IPS DF 6.9 (cell line): ENCODE data around the gene NAPG.

Experiments
- DNase-seq: peaks from one replicate; pipeline ENCODE4 v3.0.0-alpha.2; 2013; ENCODE audit warnings: low read depth, low spot score
- H3K27ac ChIP-seq: one replicate; pipeline ENCODE4 v1.5.1; 2013; ENCODE audit warnings: low read length, control low read depth
- H3K27me3 ChIP-seq: 2 replicates; pipeline ENCODE4 v1.6.1; 2013; ENCODE audit warnings: mild to moderate bottlenecking, low read length; ENCODE audit not compliant: control insufficient read depth, insufficient read depth
- H3K36me3 ChIP-seq: 2 replicates; pipeline ENCODE4 v1.6.1; 2013; ENCODE audit warnings: low read length; ENCODE audit not compliant: control insufficient read depth, insufficient read depth
- H3K4me1 ChIP-seq: 2 replicates; pipeline ENCODE4 v1.6.1; 2013; ENCODE audit warnings: low read length; ENCODE audit not compliant: control insufficient read depth, insufficient read depth
- H3K4me3 ChIP-seq: 2 replicates; pipeline ENCODE4 v1.5.1; 2013; ENCODE audit warnings: mild to moderate bottlenecking, low read length
- H3K9me3 ChIP-seq: 2 replicates; pipeline ENCODE4 v1.6.1; 2013; ENCODE audit warnings: low read length, inconsistent platforms; ENCODE audit not compliant: control insufficient read depth, insufficient read depth
- WGBS: extraction: QIAGEN DNeasy Blood & Tissue Kit; methylation state at CpG from one replicate; pipeline ENCODE4 v1.1.7; 2013; ENCODE audit warnings: mixed read lengths, missing lambda C conversion rate; ENCODE audit not compliant: insufficient read length, insufficient coverage; 5-methylcytosine and 5-hydroxymethylcytosine counted together

The NAPG gene

GRCh38 chr18:10525697-10526560 lies at the start of gene NAPG:
Gene NAPG (plus strand): TSS chr18:10526027. CDS start chr18:10526103, 76 bp downstream.
- Histone ChIP-seq H3K27ac (no peak within 1 kb of the TSS), H3K9me3 (no peaks in the 10 kb centered on the region), H3K4me3 (peak within 1 kb of the TSS; percentile 98), H3K4me1 (no peaks in the 10 kb centered on the region), H3K36me3 (no peaks in the 10 kb centered on the region), H3K27me3 (no peaks in the 10 kb centered on the region)
- whole genome bisulfite sequencing: no CpG with 5 or more reads among the region's 68 CpGs
- DNase-seq: peak; percentile 73

DNA sequence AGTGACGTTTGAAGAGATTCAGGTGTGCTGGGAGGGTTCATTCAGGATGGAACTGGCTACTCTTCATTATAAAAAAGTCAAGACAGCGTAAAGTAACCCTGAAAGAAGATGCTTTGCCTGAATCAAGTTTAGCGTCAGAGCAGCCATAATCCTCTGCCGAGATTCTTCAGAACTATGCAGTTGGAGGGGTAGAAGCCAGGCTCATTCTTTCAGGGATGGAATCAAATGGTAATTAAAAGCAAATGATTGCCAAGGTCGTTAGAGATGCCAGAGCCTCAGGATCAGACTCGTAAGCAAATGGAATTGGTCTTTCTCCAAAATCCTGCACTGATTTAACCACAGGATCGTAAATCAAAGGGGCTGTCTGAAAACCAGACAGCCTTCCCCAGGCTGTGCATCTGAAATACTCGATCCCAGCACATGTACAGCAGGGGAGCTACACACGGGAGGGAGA lies 49.5 kb upstream of the NAPG start:
- no peak for DNase-seq
- Histone ChIP-seq H3K9me3 (no peaks in the 10 kb centered on the region), H3K4me3 (no peak overlapping the region), H3K4me1 (peaks cover 7% of the 10 kb centered on the region), H3K27me3 (peaks cover 32% of the 10 kb centered on the region), H3K36me3 (no peaks in the 10 kb centered on the region; the same call in 1 of the 2 replicates), H3K27ac (no peak overlapping the region)
- WGBS: no CpG with 5 or more reads among the region's 9 CpGs

DNA sequence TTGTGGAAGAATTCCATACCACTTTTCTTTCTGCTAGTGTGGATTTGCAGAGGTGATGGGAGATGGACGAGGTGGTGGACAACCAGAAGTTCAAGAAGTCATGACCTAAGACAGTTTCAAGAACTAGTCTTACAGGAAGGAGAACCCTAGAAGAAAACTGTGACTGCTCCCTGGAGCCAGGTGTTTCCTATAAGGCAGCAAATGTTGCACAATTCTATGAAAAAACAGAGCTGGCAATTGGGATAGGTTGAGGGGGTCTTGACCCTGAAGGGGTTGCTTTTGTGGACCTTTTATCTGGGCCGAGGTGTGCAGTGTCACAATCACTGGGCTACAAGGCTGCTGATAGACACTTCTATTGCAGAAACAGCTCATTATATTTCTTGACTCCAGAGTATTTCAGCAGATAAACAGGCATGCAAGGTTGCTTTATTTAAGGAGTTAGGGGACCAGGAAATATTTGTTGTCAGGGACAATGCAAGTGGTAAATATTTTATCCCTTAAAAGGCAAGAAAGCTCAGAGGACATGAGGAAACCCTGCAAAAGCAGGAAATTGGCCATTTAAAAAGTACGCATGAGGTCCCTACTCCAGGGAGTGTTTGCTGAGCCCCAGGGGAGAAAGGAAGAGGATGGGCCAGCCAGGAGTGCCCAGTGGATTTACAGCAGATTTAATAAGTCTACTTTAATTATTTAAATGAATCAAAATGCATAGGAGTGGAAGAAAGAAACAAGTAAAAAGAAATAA lies 48.5 kb upstream of the NAPG start:
- H3K36me3 ChIP-seq: no peaks in the 10 kb centered on the region
- no CpG with 5 or more reads among the region's 3 CpGs for WGBS
- DNase-seq: no peak
- peaks cover 32% of the 10 kb centered on the region for H3K27me3 ChIP-seq
- no peak overlapping the region for H3K4me3 ChIP-seq
- no peaks in the 10 kb centered on the region for H3K9me3 ChIP-seq
- no peak overlapping the region for H3K27ac ChIP-seq
- H3K4me1 ChIP-seq: peaks cover 8% of the 10 kb centered on the region

DNA sequence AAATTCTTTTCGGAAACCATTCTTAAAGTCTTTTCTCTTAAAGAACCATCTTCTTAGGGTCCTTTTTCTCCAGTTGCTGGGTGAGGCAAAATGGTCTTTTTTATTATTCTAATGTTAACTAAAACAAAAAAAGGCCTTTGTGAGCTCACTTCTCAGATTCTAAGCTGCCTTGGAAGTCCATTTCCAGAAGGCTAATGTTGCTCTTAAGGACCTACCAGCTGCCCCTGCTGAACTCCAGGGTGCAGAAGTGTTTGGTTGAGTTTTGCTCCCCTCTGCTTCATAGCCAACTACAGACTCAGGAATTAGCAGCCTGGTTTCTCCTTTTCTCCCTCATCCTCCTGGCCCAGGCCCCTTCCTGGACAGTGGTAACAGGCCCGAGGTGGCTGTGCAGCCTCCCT lies 48.0 kb upstream of the NAPG start:
- Histone ChIP-seq H3K27me3 (peaks cover 32% of the 10 kb centered on the region), H3K36me3 (no peaks in the 10 kb centered on the region), H3K27ac (no peak overlapping the region), H3K4me1 (peaks cover 8% of the 10 kb centered on the region), H3K9me3 (no peaks in the 10 kb centered on the region), H3K4me3 (no peak overlapping the region)
- WGBS: no CpG with 5 or more reads among the region's 2 CpGs
- DNase-seq: no peak

DNA sequence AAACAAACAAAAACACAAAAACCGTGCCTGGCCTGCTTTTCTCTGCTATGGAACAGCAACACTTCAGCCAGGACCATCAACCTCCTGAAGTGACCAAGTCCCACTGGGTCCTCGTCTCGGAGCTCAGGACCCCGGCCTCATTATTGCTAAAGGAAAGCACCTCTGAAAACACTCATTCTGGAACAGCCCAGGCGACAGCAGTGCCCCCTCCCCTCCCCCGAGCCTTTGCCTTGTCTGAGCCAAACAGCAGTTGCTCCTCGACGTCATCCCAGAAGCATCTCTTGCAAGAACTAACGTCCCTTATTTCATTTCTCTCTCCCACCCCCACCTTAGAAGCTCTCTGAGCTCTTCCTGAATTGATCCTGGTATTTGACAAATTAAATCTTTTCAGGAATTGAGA lies 44.0 kb upstream of the NAPG start:
- Histone ChIP-seq H3K27ac (no peak overlapping the region), H3K27me3 (peaks cover 20% of the 10 kb centered on the region), H3K4me1 (peaks cover 7% of the 10 kb centered on the region), H3K9me3 (no peaks in the 10 kb centered on the region), H3K4me3 (no peak overlapping the region), H3K36me3 (no peaks in the 10 kb centered on the region)
- no CpG with 5 or more reads among the region's 9 CpGs for WGBS
- no peak for DNase-seq

DNA sequence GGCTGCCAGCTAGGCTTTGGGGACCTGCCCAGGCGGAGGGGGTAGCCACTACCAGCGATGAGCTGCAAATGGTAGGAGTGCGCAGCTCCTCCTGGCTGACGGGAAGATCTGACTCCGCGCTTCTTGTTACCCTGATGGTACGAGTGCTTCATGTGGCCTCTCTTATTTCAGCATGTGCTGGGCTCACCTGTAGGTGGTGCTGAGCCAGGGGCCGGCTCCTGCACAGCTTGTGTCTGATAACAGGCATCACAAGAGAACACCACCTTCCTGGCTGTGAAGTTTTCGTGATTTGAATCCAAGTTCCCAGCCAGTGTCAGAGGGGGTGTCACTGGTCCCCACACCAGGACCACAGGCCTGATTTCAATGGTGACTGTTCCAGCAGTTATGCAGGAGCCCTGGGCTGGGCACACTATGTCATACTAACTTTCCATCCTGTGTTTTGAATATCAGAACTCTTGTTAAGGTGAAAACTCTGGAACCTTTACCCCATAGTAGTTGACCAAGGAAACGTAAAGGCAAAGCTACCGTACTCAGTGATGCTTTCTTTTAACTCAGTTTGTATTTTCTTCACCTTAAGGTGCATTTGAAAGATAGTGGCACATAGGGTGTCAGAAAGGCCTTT lies 43.4 kb upstream of the NAPG start:
- Histone ChIP-seq H3K4me3 (no peak overlapping the region), H3K9me3 (no peaks in the 10 kb centered on the region), H3K27me3 (peaks cover 16% of the 10 kb centered on the region), H3K36me3 (no peaks in the 10 kb centered on the region), H3K27ac (no peak overlapping the region), H3K4me1 (peaks cover 6% of the 10 kb centered on the region)
- no peak for DNase-seq
- no CpG with 5 or more reads among the region's 11 CpGs for WGBS

- H3K4me3 ChIP-seq: no peak overlapping the region
- no CpG with 5 or more reads among the region's 20 CpGs for WGBS
- H3K27ac ChIP-seq: no peak overlapping the region
- H3K4me1 ChIP-seq: peaks cover 2% of the 10 kb centered on the region; the same call in 1 of the 2 replicates
- DNase-seq: no peak
- H3K27me3 ChIP-seq: peaks cover 16% of the 10 kb centered on the region
- no peaks in the 10 kb centered on the region for H3K9me3 ChIP-seq
- no peaks in the 10 kb centered on the region for H3K36me3 ChIP-seq
Observed at GRCh38 chr18:10482985-10483949, 42.6 kb upstream of the NAPG start.

DNA sequence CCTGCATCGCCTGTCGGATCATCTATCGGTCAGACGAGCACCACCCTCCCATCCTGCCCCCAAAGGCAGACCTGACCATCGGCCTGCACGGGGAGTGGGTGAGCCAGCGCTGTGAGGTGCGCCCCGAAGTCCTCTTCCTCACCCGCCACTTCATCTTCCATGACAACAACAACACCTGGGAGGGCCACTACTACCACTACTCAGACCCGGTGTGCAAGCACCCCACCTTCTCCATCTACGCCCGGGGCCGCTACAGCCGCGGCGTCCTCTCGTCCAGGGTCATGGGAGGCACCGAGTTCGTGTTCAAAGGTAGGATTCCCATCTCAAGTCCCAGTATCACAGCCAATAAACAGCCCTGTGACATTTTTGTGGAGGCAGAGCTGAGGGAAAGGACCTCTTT lies 40.4 kb upstream of the NAPG start:
- WGBS: no CpG with 5 or more reads among the region's 20 CpGs
- H3K9me3 ChIP-seq: no peaks in the 10 kb centered on the region
- 0 out of 2 replicates have a peak, but pooled peaks cover 1% of the 10 kb centered on the region for H3K4me1 ChIP-seq
- no peak for DNase-seq
- H3K36me3 ChIP-seq: no peaks in the 10 kb centered on the region
- no peak overlapping the region for H3K4me3 ChIP-seq
- H3K27me3 ChIP-seq: no peaks in the 10 kb centered on the region; the same call in 1 of the 2 replicates
- no peak overlapping the region for H3K27ac ChIP-seq

DNA sequence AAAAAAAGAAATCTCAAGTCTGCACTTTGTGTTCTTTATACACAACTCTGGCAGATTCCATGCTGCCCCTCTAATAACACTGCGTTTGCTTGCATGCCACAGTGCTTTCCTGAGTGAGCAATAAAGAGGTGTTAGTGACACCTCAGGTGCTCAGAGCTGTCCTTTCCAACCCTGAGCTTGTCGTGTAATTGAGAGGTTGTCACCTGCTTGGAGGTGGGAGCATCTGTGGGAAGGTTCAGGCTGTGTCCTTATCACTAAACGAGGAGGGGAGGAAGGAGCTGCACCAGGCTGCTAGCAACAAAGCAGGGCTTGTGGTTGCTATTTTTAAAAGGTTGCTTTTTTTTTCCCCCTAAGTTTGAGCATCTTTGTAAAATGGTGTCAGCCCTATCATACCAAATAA lies 39.5 kb upstream of the NAPG start:
- Histone ChIP-seq H3K27ac (no peak overlapping the region), H3K36me3 (no peaks in the 10 kb centered on the region), H3K4me3 (no peak overlapping the region), H3K27me3 (no peaks in the 10 kb centered on the region; the same call in 1 of the 2 replicates), H3K4me1 (0 out of 2 replicates have a peak, but pooled peaks cover 1% of the 10 kb centered on the region), H3K9me3 (no peaks in the 10 kb centered on the region)
- no CpG with 5 or more reads among the region's 3 CpGs for WGBS
- no peak for DNase-seq
